Measurements from ENCODE around the gene KLC1. TPM values are rescaled to one million over a fixed set of nuclear protein-coding genes. Genes with fewer than 3 reads are reported as not detected.

Gene KLC1
- total and polyA plus RNA-seq, 10 of the 15 experiments (the other 5 are each of a cell fraction or from before 2014, with no cell fraction given), result 5.5 to 137 (median 76.1) TPM

DNA sequence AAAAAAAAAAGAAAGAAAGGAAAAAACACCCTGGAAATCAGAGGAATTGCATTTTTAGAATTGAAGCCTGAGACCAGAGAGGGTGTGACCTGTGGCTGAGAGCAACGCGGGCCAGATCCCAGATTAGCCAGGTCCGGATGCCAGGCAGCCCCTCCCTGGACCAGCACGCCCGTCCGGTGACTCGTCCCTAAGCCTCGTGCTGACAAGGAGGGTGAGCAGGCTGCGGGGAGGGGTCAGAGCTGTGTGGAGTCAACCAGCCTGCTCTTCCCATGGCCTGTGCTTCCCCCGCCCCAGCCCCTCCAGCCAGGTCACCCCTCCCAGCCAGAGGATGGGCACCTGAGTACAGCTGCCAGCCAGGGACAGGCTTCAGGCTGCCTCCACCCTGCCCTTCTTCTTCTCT is 4.2 kb upstream of the KLC1 start (continued):
- TF ChIP-seq, protein P1, sequence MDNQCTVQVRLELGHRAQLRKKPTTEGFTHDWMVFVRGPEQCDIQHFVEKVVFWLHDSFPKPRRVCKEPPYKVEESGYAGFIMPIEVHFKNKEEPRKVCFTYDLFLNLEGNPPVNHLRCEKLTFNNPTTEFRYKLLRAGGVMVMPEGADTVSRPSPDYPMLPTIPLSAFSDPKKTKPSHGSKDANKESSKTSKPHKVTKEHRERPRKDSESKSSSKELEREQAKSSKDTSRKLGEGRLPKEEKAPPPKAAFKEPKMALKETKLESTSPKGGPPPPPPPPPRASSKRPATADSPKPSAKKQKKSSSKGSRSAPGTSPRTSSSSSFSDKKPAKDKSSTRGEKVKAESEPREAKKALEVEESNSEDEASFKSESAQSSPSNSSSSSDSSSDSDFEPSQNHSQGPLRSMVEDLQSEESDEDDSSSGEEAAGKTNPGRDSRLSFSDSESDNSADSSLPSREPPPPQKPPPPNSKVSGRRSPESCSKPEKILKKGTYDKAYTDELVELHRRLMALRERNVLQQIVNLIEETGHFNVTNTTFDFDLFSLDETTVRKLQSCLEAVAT (IDR thresholded peaks at IDR 0.05), result no peak
- TF ChIP-seq CBX5 (IDR thresholded peaks at IDR 0.05; ENCODE audit: low read depth) (no peak), NFXL1 (IDR thresholded peaks at IDR 0.05; ENCODE audit: borderline replicate concordance) (no peak), NRF1 (conservative IDR thresholded peaks at IDR 0.05; ENCODE audit: low read depth, low read length) (no peak), ZNF384 (IDR thresholded peaks at IDR 0.05; ENCODE audit: borderline replicate concordance, low read depth, low read length) (no peak), MYB (IDR thresholded peaks at IDR 0.05; ENCODE audit: borderline replicate concordance, low read depth, low read length) (no peak)
- TF ChIP-seq, protein P2, sequence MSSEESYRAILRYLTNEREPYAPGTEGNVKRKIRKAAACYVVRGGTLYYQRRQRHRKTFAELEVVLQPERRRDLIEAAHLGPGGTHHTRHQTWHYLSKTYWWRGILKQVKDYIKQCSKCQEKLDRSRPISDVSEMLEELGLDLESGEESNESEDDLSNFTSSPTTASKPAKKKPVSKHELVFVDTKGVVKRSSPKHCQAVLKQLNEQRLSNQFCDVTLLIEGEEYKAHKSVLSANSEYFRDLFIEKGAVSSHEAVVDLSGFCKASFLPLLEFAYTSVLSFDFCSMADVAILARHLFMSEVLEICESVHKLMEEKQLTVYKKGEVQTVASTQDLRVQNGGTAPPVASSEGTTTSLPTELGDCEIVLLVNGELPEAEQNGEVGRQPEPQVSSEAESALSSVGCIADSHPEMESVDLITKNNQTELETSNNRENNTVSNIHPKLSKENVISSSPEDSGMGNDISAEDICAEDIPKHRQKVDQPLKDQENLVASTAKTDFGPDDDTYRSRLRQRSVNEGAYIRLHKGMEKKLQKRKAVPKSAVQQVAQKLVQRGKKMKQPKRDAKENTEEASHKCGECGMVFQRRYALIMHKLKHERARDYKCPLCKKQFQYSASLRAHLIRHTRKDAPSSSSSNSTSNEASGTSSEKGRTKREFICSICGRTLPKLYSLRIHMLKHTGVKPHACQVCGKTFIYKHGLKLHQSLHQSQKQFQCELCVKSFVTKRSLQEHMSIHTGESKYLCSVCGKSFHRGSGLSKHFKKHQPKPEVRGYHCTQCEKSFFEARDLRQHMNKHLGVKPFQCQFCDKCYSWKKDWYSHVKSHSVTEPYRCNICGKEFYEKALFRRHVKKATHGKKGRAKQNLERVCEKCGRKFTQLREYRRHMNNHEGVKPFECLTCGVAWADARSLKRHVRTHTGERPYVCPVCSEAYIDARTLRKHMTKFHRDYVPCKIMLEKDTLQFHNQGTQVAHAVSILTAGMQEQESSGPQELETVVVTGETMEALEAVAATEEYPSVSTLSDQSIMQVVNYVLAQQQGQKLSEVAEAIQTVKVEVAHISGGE (CRISPR knock-in tag; IDR thresholded peaks at IDR 0.05), result no peak

Data from GM12878 (cell line).